ENCODE data around the gene SEMA6B.

- TF ChIP-seq EP300 (IDR thresholded peaks at IDR 0.05): peak; percentile 55
- TF ChIP-seq, protein P1, sequence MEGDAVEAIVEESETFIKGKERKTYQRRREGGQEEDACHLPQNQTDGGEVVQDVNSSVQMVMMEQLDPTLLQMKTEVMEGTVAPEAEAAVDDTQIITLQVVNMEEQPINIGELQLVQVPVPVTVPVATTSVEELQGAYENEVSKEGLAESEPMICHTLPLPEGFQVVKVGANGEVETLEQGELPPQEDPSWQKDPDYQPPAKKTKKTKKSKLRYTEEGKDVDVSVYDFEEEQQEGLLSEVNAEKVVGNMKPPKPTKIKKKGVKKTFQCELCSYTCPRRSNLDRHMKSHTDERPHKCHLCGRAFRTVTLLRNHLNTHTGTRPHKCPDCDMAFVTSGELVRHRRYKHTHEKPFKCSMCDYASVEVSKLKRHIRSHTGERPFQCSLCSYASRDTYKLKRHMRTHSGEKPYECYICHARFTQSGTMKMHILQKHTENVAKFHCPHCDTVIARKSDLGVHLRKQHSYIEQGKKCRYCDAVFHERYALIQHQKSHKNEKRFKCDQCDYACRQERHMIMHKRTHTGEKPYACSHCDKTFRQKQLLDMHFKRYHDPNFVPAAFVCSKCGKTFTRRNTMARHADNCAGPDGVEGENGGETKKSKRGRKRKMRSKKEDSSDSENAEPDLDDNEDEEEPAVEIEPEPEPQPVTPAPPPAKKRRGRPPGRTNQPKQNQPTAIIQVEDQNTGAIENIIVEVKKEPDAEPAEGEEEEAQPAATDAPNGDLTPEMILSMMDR (IDR thresholded peaks at IDR 0.05): no peak
Measured at GRCh38 chr19:4575267-4576015, 16.0 kb upstream of the SEMA6B start.

Measured in stomach (tissue), 4 donors.